Activated gamma-delta T cell treated with anti-CD3 and anti-CD28 coated beads, Interleukin-2, amount 50 U/mL, for 16 hours (primary cell): ENCODE measurements around the gene TNRC18.

Experiments
- DNase-seq: peaks from one replicate; pipeline ENCODE4 v3.0.0-alpha.2; 2020; ENCODE audit warnings: low read depth

TNRC18 gene

GRCh38 chr7:5403442-5403841 is 20.2 kb downstream of the TNRC18 start:
- no peak for DNase-seq

- no peak for DNase-seq
These were observed 25.9 kb downstream of the TNRC18 start for GRCh38 chr7:5397736-5398135.

GRCh38 chr7:5396999-5397663 is 26.5 kb downstream of the TNRC18 start:
- DNase-seq, result peak; percentile 87

- peak; percentile 42 for DNase-seq
These were observed 27.1 kb downstream of the TNRC18 start for GRCh38 chr7:5396542-5396941.

DNA sequence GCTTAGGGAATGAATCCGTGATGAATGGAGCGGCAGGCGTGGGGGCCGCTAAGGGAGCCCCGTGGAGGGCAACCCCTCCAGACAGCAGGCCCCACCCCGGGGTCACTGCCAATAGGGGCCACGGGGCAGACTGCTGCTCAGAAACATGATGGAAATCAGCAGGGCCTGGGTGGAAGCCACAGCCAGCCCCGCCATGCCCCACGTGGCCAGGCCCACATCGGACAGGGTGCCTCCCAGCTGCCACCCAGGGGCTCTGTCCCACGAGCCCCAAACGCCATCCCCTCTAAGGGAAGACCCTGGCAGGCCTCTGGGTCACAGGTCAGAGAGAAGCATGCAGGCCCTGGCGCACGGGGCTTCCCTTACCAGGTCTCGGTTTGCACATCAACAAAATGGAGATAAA is 28.4 kb downstream of the TNRC18 start:
- no peak for DNase-seq

GRCh38 chr7:5394264-5395105 is 29.1 kb downstream of the TNRC18 start:
- DNase-seq, result no peak

- DNase-seq, result no peak
These were observed 29.9 kb downstream of the TNRC18 start for GRCh38 chr7:5393748-5394147.

DNA sequence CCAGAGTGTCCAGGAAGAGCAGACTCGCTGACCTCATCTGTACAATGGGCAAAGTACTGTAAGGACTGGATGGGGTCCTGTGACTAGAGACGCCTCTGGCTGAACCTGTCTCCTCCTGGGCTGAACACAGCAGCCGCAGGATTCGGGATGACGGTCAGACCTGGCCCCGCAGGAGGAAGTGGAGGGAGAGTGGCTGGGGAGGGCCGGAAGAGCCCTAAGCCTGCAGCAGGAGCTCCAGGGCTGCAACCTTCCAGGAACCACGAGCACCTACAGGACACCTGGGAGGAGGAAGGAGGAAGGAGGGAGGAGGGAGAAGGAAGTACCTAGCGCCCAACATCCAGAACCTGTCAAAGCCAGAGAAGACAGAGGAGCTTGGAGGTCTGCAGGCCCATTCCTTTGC is 30.3 kb downstream of the TNRC18 start:
- DNase-seq, result no peak

DNA sequence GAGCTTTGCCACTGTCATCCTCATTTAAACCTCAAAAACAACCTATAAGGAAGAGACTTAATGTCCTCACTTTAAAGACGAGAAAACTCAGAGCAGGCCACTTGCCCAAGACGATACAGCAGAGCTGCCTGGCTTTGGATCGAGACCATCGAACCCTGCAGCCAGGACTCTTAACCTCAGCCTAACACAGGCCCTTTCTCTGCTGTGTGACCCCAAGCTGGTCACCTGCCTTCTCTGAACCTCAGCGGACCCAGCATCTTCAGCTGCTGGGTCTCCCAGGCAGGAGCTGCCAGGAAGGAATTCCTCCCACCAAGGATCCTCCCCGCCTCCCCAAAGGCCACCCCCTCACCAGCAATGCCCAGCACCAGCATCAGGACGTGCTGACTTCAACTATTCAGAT is 32.7 kb downstream of the TNRC18 start:
- no peak for DNase-seq

GRCh38 chr7:5388905-5389433 is 34.7 kb downstream of the TNRC18 start:
- DNase-seq, result no peak

GRCh38 chr7:5388273-5388901 is 35.2 kb downstream of the TNRC18 start:
- no peak for DNase-seq

DNA sequence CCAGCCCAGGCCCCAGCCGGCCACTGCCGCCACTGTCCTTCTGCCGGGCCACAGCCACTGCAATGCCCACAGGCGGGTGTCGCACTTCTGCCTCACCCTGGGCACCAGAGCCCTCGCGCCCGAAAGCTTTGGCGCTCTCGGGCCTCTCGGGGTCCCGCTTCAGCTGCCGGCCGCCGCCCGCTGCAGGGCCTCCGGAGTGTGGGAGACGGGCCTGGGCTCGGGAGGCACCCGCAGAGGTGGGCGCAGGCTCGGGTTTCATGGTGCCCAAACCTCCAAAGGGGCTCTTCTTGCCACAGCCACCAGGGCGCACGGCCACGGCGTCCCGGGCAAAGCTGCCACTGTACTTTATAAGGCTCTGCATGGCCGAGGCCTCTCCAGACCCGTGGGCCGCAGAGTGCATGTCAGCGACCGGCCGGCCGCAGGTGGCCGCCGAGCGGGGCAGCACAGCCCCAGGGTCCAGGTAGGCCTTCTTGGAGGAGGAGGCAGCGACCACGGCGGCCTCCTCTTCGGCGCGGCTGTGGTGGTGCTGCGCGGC is 35.9 kb downstream of the TNRC18 start:
- no peak for DNase-seq

GRCh38 chr7:5384618-5385017 is 39.0 kb downstream of the TNRC18 start:
- no peak for DNase-seq

- DNase-seq, result no peak
These were observed 40.1 kb downstream of the TNRC18 start for GRCh38 chr7:5383314-5384098.

DNA sequence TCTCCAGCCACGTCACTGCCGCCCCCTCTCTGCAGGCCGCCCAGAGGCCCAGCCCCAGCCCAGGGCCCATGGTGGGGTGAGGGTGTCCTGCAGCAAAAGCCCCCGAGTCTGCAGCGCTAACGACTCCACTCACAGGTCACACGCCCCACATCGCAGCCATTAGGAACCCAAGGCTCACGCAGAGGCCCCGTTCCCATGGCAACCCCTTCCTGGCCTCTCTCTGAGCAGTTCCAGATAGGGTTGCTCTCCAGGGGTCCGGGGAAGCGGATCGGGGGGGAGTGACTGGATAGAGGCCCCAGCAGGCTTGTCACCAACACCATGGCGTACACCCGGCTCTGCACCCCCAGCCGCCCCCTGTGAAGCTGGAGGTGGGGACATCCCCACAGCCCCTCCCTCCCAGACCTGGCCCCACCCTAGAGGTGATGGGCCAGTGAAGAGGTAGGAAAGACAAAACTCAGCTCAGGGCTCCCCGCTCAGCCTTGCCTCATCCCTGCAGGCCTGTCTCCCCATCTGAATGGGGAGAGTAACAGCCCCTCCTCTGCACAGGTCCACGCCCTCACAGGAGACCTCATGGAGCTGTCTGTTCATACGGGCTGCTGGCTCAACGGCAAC is 41.2 kb downstream of the TNRC18 start:
- no peak for DNase-seq

DNA sequence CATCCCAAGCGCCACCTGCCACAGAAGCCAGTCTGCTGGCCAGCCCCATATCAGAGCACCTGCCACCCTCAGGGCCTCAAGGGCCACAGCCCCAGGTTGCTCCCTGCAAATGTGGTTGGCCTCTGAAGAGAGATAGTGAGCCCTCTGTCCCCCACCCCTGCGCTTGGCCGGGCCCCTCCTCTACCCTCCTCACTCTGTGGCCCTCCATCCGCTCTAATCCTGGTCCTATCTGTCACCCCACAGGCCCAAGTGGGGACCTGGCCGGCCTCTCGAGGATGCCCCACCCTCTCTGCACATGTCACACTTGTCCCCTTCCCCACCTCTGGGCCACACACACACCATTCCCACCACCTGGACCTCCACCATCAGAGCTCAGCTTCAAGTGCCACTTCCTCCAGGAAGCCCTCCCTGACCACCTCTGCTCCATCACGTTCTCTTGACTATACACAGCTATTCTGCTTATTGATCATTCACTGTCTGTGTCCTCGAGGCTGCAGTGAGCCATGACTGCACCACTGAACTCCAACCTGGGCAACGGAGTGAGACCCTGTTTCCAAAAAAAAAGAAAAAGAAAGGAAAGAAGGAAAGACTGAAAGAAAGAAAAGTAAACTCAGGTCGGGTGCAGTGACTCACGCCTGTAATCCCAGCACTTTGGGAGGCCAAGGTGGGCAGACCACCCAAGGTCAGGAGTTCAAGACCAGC is 42.4 kb downstream of the TNRC18 start:
- DNase-seq, result no peak

- DNase-seq, result no peak
These were observed 43.1 kb downstream of the TNRC18 start for GRCh38 chr7:5380350-5381070.

- DNase-seq, result no peak
These were observed 44.1 kb downstream of the TNRC18 start for GRCh38 chr7:5379546-5379945.

DNA sequence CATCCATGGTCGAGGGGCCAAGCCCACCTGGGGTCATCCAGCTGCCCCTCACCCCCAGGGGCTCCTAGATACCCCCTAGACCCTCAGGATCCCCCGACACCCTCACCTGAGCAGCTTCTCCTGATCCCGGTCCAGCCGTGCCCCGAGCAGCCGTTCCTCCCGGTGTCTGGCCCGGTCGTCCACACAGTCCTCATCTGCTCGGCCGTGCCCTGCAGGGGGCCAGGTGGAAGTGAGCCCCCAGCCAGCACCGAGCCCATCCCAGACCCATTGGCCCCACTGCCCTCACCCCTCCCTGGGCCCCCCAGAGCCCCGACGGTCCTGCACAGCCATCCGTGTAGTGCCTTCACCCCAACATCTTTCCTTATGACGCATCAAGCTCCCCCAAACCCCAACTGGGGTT is 45.8 kb downstream of the TNRC18 start:
- DNase-seq, result no peak

GRCh38 chr7:5377279-5377678 is 46.4 kb downstream of the TNRC18 start:
- DNase-seq, result no peak
